Measurements from ENCODE around the gene QSOX2. TPM values are rescaled to one million over a fixed set of nuclear protein-coding genes. Genes with fewer than 3 reads are reported as not detected.

Gene QSOX2
- total RNA-seq, 6 experiments from 2014 or later, result 20.1 to 24.9 (median 21.9) TPM

DNA sequence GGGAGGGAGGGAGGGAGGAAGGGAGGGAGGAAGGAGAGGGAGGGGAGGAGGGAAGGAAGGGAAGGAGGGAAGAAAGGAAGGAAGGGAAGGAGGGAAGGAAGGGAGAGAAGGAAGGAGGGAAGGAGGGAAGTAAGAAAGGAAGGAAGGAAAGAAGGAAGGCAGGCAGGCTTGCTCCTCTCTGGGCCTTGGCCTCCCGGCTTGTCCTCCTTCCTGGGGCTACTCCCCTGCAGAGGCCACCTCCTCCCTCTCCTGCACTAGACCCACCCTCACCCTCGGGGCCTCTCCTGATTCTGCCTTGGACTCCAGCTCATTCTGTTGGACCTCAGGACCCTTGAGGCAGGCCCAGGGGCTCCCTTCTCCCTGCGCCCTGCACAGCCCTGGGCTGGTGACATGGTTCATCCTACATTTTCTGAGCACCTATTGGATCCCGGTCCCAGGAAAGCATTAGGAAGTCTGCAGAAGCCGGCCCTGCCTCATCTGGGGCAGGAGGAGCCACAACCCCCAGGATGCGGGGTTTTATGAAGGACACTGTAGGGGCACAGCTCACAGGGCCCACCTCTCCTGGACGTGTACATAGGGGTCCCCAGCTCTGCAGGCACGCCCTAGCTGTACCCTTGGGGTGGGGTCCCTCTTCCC is 63.7 kb downstream of the QSOX2 start:
- TF ChIP-seq, protein P1, sequence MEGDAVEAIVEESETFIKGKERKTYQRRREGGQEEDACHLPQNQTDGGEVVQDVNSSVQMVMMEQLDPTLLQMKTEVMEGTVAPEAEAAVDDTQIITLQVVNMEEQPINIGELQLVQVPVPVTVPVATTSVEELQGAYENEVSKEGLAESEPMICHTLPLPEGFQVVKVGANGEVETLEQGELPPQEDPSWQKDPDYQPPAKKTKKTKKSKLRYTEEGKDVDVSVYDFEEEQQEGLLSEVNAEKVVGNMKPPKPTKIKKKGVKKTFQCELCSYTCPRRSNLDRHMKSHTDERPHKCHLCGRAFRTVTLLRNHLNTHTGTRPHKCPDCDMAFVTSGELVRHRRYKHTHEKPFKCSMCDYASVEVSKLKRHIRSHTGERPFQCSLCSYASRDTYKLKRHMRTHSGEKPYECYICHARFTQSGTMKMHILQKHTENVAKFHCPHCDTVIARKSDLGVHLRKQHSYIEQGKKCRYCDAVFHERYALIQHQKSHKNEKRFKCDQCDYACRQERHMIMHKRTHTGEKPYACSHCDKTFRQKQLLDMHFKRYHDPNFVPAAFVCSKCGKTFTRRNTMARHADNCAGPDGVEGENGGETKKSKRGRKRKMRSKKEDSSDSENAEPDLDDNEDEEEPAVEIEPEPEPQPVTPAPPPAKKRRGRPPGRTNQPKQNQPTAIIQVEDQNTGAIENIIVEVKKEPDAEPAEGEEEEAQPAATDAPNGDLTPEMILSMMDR (IDR thresholded peaks at IDR 0.05), result no peak
- Mint-ChIP-seq H3K36me3 (ENCODE audit: low read depth) (no peaks in the 10 kb centered on the region), H3K4me3 (no peak overlapping the region), H3K27me3 (ENCODE audit: insufficient read depth) (peaks cover 34% of the 10 kb centered on the region), H3K4me1 (ENCODE audit: low read depth) (no peaks in the 10 kb centered on the region), H3K27ac (no peak overlapping the region), H3K9me3 (no peaks in the 10 kb centered on the region)
- no peak for DNase-seq

DNA sequence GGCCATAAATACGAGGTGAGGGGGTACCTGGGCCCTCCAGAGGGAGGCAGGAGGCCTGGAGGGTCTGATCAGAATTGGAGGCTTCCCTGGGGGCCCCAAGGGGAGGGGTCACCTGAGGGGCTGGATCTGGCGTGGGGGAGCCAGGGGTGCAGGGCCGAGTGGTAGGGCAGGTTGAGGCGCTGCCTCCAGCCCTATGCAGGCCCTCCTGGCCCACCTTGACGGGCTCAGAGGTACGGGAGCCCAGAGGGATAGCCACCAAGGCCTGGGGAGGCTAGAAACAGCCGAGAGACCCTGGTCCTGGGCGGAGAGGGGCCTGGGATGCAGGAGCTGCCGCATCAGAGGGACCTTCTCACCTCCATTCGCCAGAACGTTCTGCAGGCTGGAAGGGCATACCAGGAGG is 65.0 kb downstream of the QSOX2 start:
- Mint-ChIP-seq H3K4me3 (no peak overlapping the region), H3K27me3 (ENCODE audit: insufficient read depth) (peaks cover 30% of the 10 kb centered on the region), H3K9me3 (no peaks in the 10 kb centered on the region), H3K27ac (no peak overlapping the region), H3K4me1 (ENCODE audit: low read depth) (no peaks in the 10 kb centered on the region), H3K36me3 (ENCODE audit: low read depth) (no peaks in the 10 kb centered on the region)
- no peak for DNase-seq
- TF ChIP-seq, protein P1 (IDR thresholded peaks at IDR 0.05), result no peak

DNA sequence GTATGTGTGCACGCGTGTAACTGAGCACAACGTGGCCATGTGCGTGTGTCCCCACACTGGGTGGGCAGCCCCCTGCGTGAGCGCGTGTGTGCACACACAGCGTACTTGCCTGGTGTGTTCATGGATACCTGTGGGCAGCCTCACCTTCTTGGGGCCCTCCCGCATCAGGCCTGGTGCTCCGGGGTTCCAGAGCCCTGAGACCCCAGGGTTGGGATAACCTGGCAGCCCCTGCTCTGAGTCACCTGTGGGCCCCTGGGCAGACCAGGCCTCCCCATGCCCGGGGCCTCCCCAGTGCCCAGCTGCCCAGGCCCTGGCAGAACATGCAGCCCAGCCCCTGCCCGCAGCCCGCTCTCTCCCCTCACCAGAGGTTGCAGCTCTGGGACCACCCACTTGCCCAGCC is 65.9 kb downstream of the QSOX2 start:
- DNase-seq, result no peak
- peaks cover 31% of the 10 kb centered on the region for H3K27me3 Mint-ChIP-seq (ENCODE audit: insufficient read depth)
- H3K4me3 Mint-ChIP-seq, result no peak overlapping the region
- no peaks in the 10 kb centered on the region for H3K9me3 Mint-ChIP-seq
- no peaks in the 10 kb centered on the region for H3K4me1 Mint-ChIP-seq (ENCODE audit: low read depth)
- no peak overlapping the region for H3K27ac Mint-ChIP-seq
- TF ChIP-seq, protein P1 (IDR thresholded peaks at IDR 0.05), result no peak
- H3K36me3 Mint-ChIP-seq (ENCODE audit: low read depth), result no peaks in the 10 kb centered on the region

DNA sequence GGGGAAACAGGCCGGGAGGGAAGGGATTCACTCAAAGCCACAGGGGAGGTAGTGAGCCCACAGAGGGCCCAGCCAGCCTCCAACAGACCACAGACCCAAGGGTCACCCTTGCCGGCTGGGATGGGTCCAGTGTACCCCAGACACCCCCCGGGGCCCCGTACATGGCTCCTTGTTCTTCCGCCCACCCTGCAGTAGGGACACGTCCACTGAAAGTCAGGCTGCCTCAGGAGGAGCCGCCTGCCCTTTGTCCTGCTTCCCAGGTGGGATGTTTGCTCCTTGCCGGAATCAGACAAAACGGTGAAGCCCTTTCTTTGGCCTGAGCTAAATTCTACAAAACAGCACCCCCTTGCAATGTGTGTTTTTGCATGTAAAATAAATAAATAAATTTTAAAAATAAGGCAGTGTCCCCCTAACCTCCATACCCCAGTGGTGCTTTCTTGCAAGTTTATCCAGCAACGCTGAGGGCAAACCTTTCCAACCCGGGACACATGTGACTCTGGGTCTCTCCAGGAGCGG is 66.5 kb downstream of the QSOX2 start:
- no peak for DNase-seq
- H3K27me3 Mint-ChIP-seq (ENCODE audit: insufficient read depth), result peaks cover 29% of the 10 kb centered on the region
- H3K4me1 Mint-ChIP-seq (ENCODE audit: low read depth), result no peaks in the 10 kb centered on the region
- H3K4me3 Mint-ChIP-seq, result no peak overlapping the region
- no peak overlapping the region for H3K27ac Mint-ChIP-seq
- H3K36me3 Mint-ChIP-seq (ENCODE audit: low read depth), result no peaks in the 10 kb centered on the region
- no peaks in the 10 kb centered on the region for H3K9me3 Mint-ChIP-seq
- TF ChIP-seq, protein P1 (IDR thresholded peaks at IDR 0.05), result no peak

DNA sequence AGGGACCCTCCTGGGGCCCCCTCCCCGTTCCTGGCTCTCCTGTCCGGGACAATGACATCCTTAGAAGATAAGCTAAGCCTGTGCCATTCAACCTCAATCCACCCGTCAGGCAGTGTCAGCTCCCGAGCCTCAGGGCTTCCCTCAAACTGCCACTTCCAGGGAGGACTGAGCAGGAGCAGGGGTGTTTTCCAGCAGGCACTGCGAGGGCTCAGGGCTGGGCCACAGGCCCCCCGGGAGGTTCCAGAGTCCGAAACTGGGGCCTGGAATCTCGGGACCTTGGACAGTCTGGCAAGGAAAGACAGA is 66.9 kb downstream of the QSOX2 start:
- Mint-ChIP-seq H3K9me3 (no peaks in the 10 kb centered on the region), H3K4me3 (no peak overlapping the region), H3K27me3 (ENCODE audit: insufficient read depth) (peaks cover 29% of the 10 kb centered on the region), H3K4me1 (ENCODE audit: low read depth) (no peaks in the 10 kb centered on the region), H3K27ac (no peak overlapping the region), H3K36me3 (ENCODE audit: low read depth) (no peaks in the 10 kb centered on the region)
- DNase-seq, result no peak
- TF ChIP-seq, protein P1 (IDR thresholded peaks at IDR 0.05), result no peak

Data from HFFc6 (cell line).